Karpas-422 (cell line): ENCODE data around the gene GTF3C5. TPM values are rescaled to one million over a fixed set of nuclear protein-coding genes. Genes with fewer than 3 reads are reported as not detected.

Source experiments
- DNase-seq: peaks from one replicate; pipeline ENCODE4 v3.0.0-alpha.2; 2015
- H2AFZ ChIP-seq: fragments of 200-600 bp; sonication (generic); 2 replicates; pipeline ENCODE4 v1.6.1; 2014; ENCODE audit warnings: antibody characterized with exemption, low read length, mixed read lengths
- H3K27ac ChIP-seq: fragments of 200-600 bp; sonication (generic); 2 replicates; pipeline ENCODE4 v1.5.1; 2014; ENCODE audit warnings: mild to moderate bottlenecking, low read length, moderate library complexity
- H3K27me3 ChIP-seq: fragments of 200-600 bp; sonication (generic); 2 replicates; pipeline ENCODE4 v1.6.1; 2014; ENCODE audit warnings: low read length, mixed read lengths
- H3K36me3 ChIP-seq: fragments of 200-600 bp; sonication (generic); 2 replicates; pipeline ENCODE4 v1.6.1; 2014; ENCODE audit warnings: low read length, mixed read lengths; ENCODE audit not compliant: insufficient read depth
- H3K4me1 ChIP-seq: fragments of 200-600 bp; sonication (generic); 2 replicates; pipeline ENCODE4 v1.6.1; 2014; ENCODE audit warnings: mild to moderate bottlenecking, low read length, mixed read lengths
- H3K4me2 ChIP-seq: fragments of 200-600 bp; sonication (generic); 2 replicates; pipeline ENCODE4 v1.6.1; 2014; ENCODE audit warnings: low read length, low read depth, mild to moderate bottlenecking; ENCODE audit not compliant: poor library complexity, severe bottlenecking
- H3K4me3 ChIP-seq: fragments of 200-600 bp; sonication (generic); 2 replicates; pipeline ENCODE4 v1.5.1; 2014; ENCODE audit warnings: mild to moderate bottlenecking, antibody characterized with exemption, low read length, mixed read lengths
- H3K79me2 ChIP-seq: fragments of 200-600 bp; sonication (generic); 2 replicates; pipeline ENCODE4 v1.6.1; 2014; ENCODE audit warnings: mild to moderate bottlenecking, low read length, mixed read lengths
- H3K9ac ChIP-seq: fragments of 200-600 bp; sonication (generic); 2 replicates; pipeline ENCODE4 v1.6.0; 2014; ENCODE audit warnings: low read length
- H3K9me2 ChIP-seq: fragments of 200-600 bp; sonication (generic), shearing (Covaris generic); replicated peaks from 2 replicates; pipeline ENCODE4 v1.6.0; 2014; ENCODE audit warnings: mild to moderate bottlenecking, low read length, moderate library complexity; ENCODE audit not compliant: insufficient read depth
- H3K9me3 ChIP-seq: fragments of 300-700, 200-600 bp; sonication (generic); 2 replicates; pipeline ENCODE4 v1.6.1; 2014; ENCODE audit warnings: low read length, mixed read lengths
- H4K20me1 ChIP-seq: fragments of 200-600 bp; sonication (generic); 2 replicates; pipeline ENCODE4 v1.6.1; 2014; ENCODE audit warnings: mild to moderate bottlenecking, antibody characterized with exemption, low read length, low read depth; ENCODE audit not compliant: insufficient read depth
- total RNA-seq: library from RNA; depleted of rRNA; stranded (reverse); fragments of >200 nt; shearing (Covaris generic); gene quantifications from 2 replicates; pipeline ENCODE4 v1.2.3, GENCODE V29; 2014; ENCODE audit warnings: low replicate concordance

The GTF3C5 gene
- total RNA-seq, 1 experiment from 2014 or later, result 26.8 TPM

- Histone ChIP-seq H3K36me3 (peaks cover 13% of the 10 kb centered on the region; the same call in 1 of the 2 replicates), H3K27me3 (no peaks in the 10 kb centered on the region), H3K4me2 (no peak overlapping the region), H3K9me2 (no peaks in the 10 kb centered on the region), H3K9me3 (no peaks in the 10 kb centered on the region), H2AFZ (no peak overlapping the region), H3K9ac (no peak overlapping the region), H3K79me2 (peaks cover 35% of the 10 kb centered on the region), H3K4me3 (no peak overlapping the region), H3K27ac (no peak overlapping the region), H4K20me1 (0 out of 2 replicates have a peak, but pooled peaks cover 11% of the 10 kb centered on the region), H3K4me1 (no peaks in the 10 kb centered on the region)
- DNase-seq, result no peak
Measured at GRCh38 chr9:133042676-133043075, 11.9 kb downstream of the GTF3C5 start.

DNA sequence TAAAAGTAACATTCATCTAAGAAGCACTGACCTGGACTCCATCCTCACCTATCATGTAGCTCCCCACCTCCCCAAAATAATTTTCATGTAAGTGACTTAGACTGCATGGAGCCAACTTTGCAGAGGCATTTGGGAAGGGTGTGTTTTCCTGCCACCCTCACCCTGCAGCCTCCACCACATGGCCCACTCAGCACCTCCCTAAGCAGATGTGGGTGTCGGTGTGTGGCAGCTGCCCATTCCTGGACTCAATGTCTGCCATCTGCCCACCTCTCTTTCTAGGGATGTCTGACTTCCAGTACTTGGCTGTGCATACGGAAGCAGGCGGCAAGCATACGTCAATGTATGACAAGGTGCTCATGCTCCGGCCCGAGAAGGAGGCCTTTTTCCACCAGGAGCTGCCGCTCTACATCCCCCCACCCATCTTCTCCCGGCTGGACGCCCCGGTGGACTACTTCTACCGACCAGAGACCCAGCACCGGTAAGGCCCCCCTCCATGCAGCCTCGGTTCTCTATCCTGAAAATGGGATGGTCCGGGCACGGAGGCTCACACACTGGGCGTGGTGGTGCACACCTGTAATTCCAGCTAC is 12.7 kb downstream of the GTF3C5 start:
- H2AFZ ChIP-seq, result no peak overlapping the region
- H3K36me3 ChIP-seq, result peaks cover 13% of the 10 kb centered on the region; the same call in 1 of the 2 replicates
- no peaks in the 10 kb centered on the region for H3K27me3 ChIP-seq
- H3K4me2 ChIP-seq, result no peak overlapping the region
- H3K79me2 ChIP-seq, result peaks cover 30% of the 10 kb centered on the region
- no peak overlapping the region for H3K9ac ChIP-seq
- H3K4me3 ChIP-seq, result no peak overlapping the region
- no peaks in the 10 kb centered on the region for H3K9me2 ChIP-seq
- 0 out of 2 replicates have a peak, but pooled peaks cover 11% of the 10 kb centered on the region for H4K20me1 ChIP-seq
- H3K4me1 ChIP-seq, result no peaks in the 10 kb centered on the region
- DNase-seq, result no peak
- H3K27ac ChIP-seq, result no peak overlapping the region
- H3K9me3 ChIP-seq, result no peaks in the 10 kb centered on the region

DNA sequence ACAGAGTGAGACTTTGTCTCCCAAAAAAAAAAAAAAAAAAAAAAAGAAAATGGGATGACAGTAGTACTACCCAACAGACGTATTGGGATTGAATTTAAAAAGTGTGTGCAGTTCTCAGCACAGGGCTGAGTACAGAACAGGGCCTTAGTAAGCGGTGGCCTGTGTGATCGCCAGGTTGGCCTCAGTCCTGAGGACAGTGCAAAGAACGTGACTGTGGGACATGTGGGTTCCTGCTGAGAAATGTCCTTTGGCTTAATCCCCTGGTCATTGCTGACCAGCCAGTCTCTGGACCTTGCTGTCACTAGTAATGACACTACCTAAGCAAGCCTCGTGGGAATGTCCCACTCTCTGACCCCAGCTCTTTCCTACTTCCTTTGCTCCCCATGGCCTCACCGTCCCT is 13.3 kb downstream of the GTF3C5 start:
- no peaks in the 10 kb centered on the region for H3K27me3 ChIP-seq
- H3K9ac ChIP-seq, result no peak overlapping the region
- no peak overlapping the region for H3K4me2 ChIP-seq
- peaks cover 27% of the 10 kb centered on the region for H3K79me2 ChIP-seq
- H3K9me2 ChIP-seq, result no peaks in the 10 kb centered on the region
- DNase-seq, result no peak
- no peak overlapping the region for H3K27ac ChIP-seq
- peaks cover 13% of the 10 kb centered on the region; the same call in 1 of the 2 replicates for H3K36me3 ChIP-seq
- H3K4me1 ChIP-seq, result no peaks in the 10 kb centered on the region
- H3K9me3 ChIP-seq, result no peaks in the 10 kb centered on the region
- no peak overlapping the region for H2AFZ ChIP-seq
- H4K20me1 ChIP-seq, result 0 out of 2 replicates have a peak, but pooled peaks cover 14% of the 10 kb centered on the region
- no peak overlapping the region for H3K4me3 ChIP-seq

- no peak overlapping the region for H3K9ac ChIP-seq
- H3K79me2 ChIP-seq, result peaks cover 22% of the 10 kb centered on the region
- DNase-seq, result no peak
- peaks cover 13% of the 10 kb centered on the region; the same call in 1 of the 2 replicates for H3K36me3 ChIP-seq
- H3K27me3 ChIP-seq, result no peaks in the 10 kb centered on the region
- no peaks in the 10 kb centered on the region for H3K4me1 ChIP-seq
- no peaks in the 10 kb centered on the region for H3K9me2 ChIP-seq
- H3K9me3 ChIP-seq, result no peaks in the 10 kb centered on the region
- H4K20me1 ChIP-seq, result 0 out of 2 replicates have a peak, but pooled peaks cover 12% of the 10 kb centered on the region
- no peak overlapping the region for H3K27ac ChIP-seq
- no peak overlapping the region for H3K4me2 ChIP-seq
- no peak overlapping the region for H3K4me3 ChIP-seq
- no peak overlapping the region for H2AFZ ChIP-seq
Measured at GRCh38 chr9:133044661-133045060, 13.9 kb downstream of the GTF3C5 start.

GRCh38 chr9:133045132-133045531 is 14.3 kb downstream of the GTF3C5 start:
- H3K27ac ChIP-seq, result no peak overlapping the region
- H3K4me1 ChIP-seq, result no peaks in the 10 kb centered on the region
- H3K9ac ChIP-seq, result no peak overlapping the region
- H3K9me3 ChIP-seq, result no peaks in the 10 kb centered on the region
- no peaks in the 10 kb centered on the region for H3K27me3 ChIP-seq
- peaks cover 15% of the 10 kb centered on the region; the same call in 1 of the 2 replicates for H3K36me3 ChIP-seq
- H4K20me1 ChIP-seq, result 0 out of 2 replicates have a peak, but pooled peaks cover 7% of the 10 kb centered on the region
- H3K9me2 ChIP-seq, result no peaks in the 10 kb centered on the region
- H3K79me2 ChIP-seq, result peaks cover 18% of the 10 kb centered on the region
- H3K4me2 ChIP-seq, result no peak overlapping the region
- no peak overlapping the region for H3K4me3 ChIP-seq
- no peak overlapping the region for H2AFZ ChIP-seq
- DNase-seq, result no peak

- Histone ChIP-seq H3K4me3 (no peak overlapping the region), H3K9ac (no peak overlapping the region), H3K27ac (no peak overlapping the region), H3K27me3 (no peaks in the 10 kb centered on the region), H3K9me2 (no peaks in the 10 kb centered on the region), H3K4me1 (no peaks in the 10 kb centered on the region), H3K9me3 (no peaks in the 10 kb centered on the region), H2AFZ (no peak overlapping the region), H3K36me3 (peaks cover 16% of the 10 kb centered on the region; the same call in 1 of the 2 replicates), H3K79me2 (peaks cover 7% of the 10 kb centered on the region), H4K20me1 (0 out of 2 replicates have a peak, but pooled peaks cover 4% of the 10 kb centered on the region), H3K4me2 (no peak overlapping the region)
- DNase-seq, result no peak
Measured at GRCh38 chr9:133046196-133046899, 15.6 kb downstream of the GTF3C5 start.

- Histone ChIP-seq H3K4me2 (no peak overlapping the region), H3K4me3 (no peak overlapping the region), H3K9me2 (no peaks in the 10 kb centered on the region), H3K27me3 (no peaks in the 10 kb centered on the region), H3K4me1 (no peaks in the 10 kb centered on the region), H3K9ac (no peak overlapping the region), H3K9me3 (no peaks in the 10 kb centered on the region), H2AFZ (no peak overlapping the region), H3K79me2 (peaks cover 2% of the 10 kb centered on the region), H3K27ac (no peak overlapping the region), H4K20me1 (0 out of 2 replicates have a peak, but pooled peaks cover 4% of the 10 kb centered on the region), H3K36me3 (peaks cover 13% of the 10 kb centered on the region; the same call in 1 of the 2 replicates)
- DNase-seq, result no peak
Measured at GRCh38 chr9:133046900-133047295, 16.1 kb downstream of the GTF3C5 start.

GRCh38 chr9:133048595-133048994 is 17.8 kb downstream of the GTF3C5 start:
- H4K20me1 ChIP-seq, result 0 out of 2 replicates have a peak, but pooled peaks cover 4% of the 10 kb centered on the region
- no peak overlapping the region for H3K9ac ChIP-seq

More at GRCh38 chr9:133048595-133048994, 17.8 kb downstream of the GTF3C5 start:
- H3K9me3 ChIP-seq, result no peaks in the 10 kb centered on the region
- no peak overlapping the region for H3K4me2 ChIP-seq
- no peaks in the 10 kb centered on the region; the same call in 1 of the 2 replicates for H3K79me2 ChIP-seq
- H2AFZ ChIP-seq, result no peak overlapping the region
- no peak overlapping the region for H3K4me3 ChIP-seq
- no peaks in the 10 kb centered on the region for H3K9me2 ChIP-seq
- peaks cover 9% of the 10 kb centered on the region; the same call in 1 of the 2 replicates for H3K36me3 ChIP-seq
- H3K27me3 ChIP-seq, result no peaks in the 10 kb centered on the region
- no peak overlapping the region for H3K27ac ChIP-seq
- DNase-seq, result peak; percentile 76
- no peaks in the 10 kb centered on the region for H3K4me1 ChIP-seq
